Subcutaneous adipose tissue (tissue), 4 donors: ENCODE results near the gene DPP6. TPM values are rescaled to one million over a fixed set of nuclear protein-coding genes. Genes with fewer than 3 reads are reported as not detected.

Source experiments
- CTCF ChIP-seq: fragments of 450-650 bp; IDR thresholded peaks from one replicate; pipeline ENCODE4 v1.5.1; 2016; ENCODE audit warnings: low read depth, mild to moderate bottlenecking, control low read depth, antibody characterized with exemption, moderate library complexity
- total RNA-seq, 4 donors: library from RNA; depleted of rRNA; stranded (reverse); fragments of >200 nt; gene quantifications; one replicate each; pipeline ENCODE4 v1.1.0, GENCODE V29; 2016

Gene DPP6
- total RNA-seq, 4 donors from 2014 or later, result 0.19 to 2.0 (median 0.85) TPM; not detected in 1

- TF ChIP-seq CTCF, result no peak
Observed at GRCh38 chr7:154252046-154252445, 199.8 kb downstream of the DPP6 start.

GRCh38 chr7:154253810-154254209 lies 201.6 kb downstream of the DPP6 start:
- no peak for TF ChIP-seq CTCF

- no peak for TF ChIP-seq CTCF
Observed at GRCh38 chr7:154255324-154255723, 203.1 kb downstream of the DPP6 start.

- no peak for TF ChIP-seq CTCF
Observed at GRCh38 chr7:154256150-154256549, 204.0 kb downstream of the DPP6 start.

- no peak for TF ChIP-seq CTCF
Observed at GRCh38 chr7:154259396-154259795, 207.2 kb downstream of the DPP6 start.

GRCh38 chr7:154287356-154287755 lies 235.2 kb downstream of the DPP6 start:
- no peak for TF ChIP-seq CTCF

- TF ChIP-seq CTCF, result no peak
Observed at GRCh38 chr7:154289119-154289518, 236.9 kb downstream of the DPP6 start.
